Astrocyte (in vitro differentiated cells and primary cell): ENCODE results near the gene BPIFB3. TPM values are rescaled to one million over a fixed set of nuclear protein-coding genes. Genes with fewer than 3 reads are reported as not detected.

ENCODE experiments used
- DNase-seq: peaks from one replicate; pipeline ENCODE4 v3.0.0-alpha.2; 2010; ENCODE audit warnings: low read depth
- FAIRE-seq: peaks from 2 replicates; lab custom pipeline; 2011; peaks lifted over from hg19 to GRCh38; lab: Jason Lieb, UNC
- H2AFZ ChIP-seq: 2 replicates; pipeline ENCODE4 v1.6.0; 2012; ENCODE audit warnings: low read depth, low read length, inconsistent platforms
- H3K27ac ChIP-seq: 2 replicates; pipeline ENCODE4 v1.5.1; 2011; ENCODE audit warnings: low read depth, low read length, inconsistent platforms
- H3K27me3 ChIP-seq: 2 replicates; pipeline ENCODE4 v1.6.0; 2011; ENCODE audit warnings: low read length, inconsistent platforms; ENCODE audit not compliant: insufficient read depth
- H3K36me3 ChIP-seq: 2 replicates; pipeline ENCODE4 v1.5.1; 2011; ENCODE audit warnings: low read length, inconsistent platforms; ENCODE audit not compliant: insufficient read depth
- H3K4me1 ChIP-seq: 2 replicates; pipeline ENCODE4 v1.5.1; 2011; ENCODE audit warnings: low read length, inconsistent platforms; ENCODE audit not compliant: insufficient read depth
- H3K4me2 ChIP-seq: 2 replicates; pipeline ENCODE4 v1.6.0; 2012; ENCODE audit warnings: low read length, inconsistent platforms
- H3K4me3 ChIP-seq: 2 replicates; pipeline ENCODE4 v1.5.1; 2011; ENCODE audit warnings: low read depth, mild to moderate bottlenecking, low read length, inconsistent platforms; ENCODE audit not compliant: insufficient read depth
- H3K79me2 ChIP-seq: 2 replicates; pipeline ENCODE4 v1.6.0; 2012; ENCODE audit warnings: mild to moderate bottlenecking, low read length, inconsistent platforms; ENCODE audit not compliant: insufficient read depth
- H3K9ac ChIP-seq: 2 replicates; pipeline ENCODE4 v1.6.0; 2012; ENCODE audit warnings: mild to moderate bottlenecking, low read length, inconsistent platforms
- H3K9me3 ChIP-seq: 2 replicates; pipeline ENCODE4 v1.5.1; 2012; ENCODE audit warnings: low read depth, mild to moderate bottlenecking, low read length, inconsistent platforms; ENCODE audit not compliant: insufficient read depth
- H4K20me1 ChIP-seq: 2 replicates; pipeline ENCODE4 v1.6.0; 2012; ENCODE audit warnings: low read length, inconsistent platforms; ENCODE audit not compliant: insufficient read depth
- H3K27ac Mint-ChIP-seq: one replicate; pipeline ENCODE4 v1.8.0; 2021; ENCODE audit warnings: mild to moderate bottlenecking, mixed read lengths; ENCODE audit not compliant: unreplicated experiment
- H3K27me3 Mint-ChIP-seq: one replicate; pipeline ENCODE4 v1.8.0; 2021; ENCODE audit warnings: low read depth, mixed read lengths; ENCODE audit not compliant: unreplicated experiment
- H3K36me3 Mint-ChIP-seq: one replicate; pipeline ENCODE4 v1.8.0; 2021; ENCODE audit warnings: low read depth, mixed read lengths; ENCODE audit not compliant: unreplicated experiment
- H3K4me1 Mint-ChIP-seq: one replicate; pipeline ENCODE4 v1.8.0; 2021; ENCODE audit warnings: low read depth, mixed read lengths; ENCODE audit not compliant: unreplicated experiment
- H3K4me3 Mint-ChIP-seq: one replicate; pipeline ENCODE4 v1.8.0; 2021; ENCODE audit warnings: mild to moderate bottlenecking, moderate library complexity, mixed read lengths; ENCODE audit not compliant: unreplicated experiment
- H3K9me3 Mint-ChIP-seq: one replicate; pipeline ENCODE4 v1.8.0; 2021; ENCODE audit warnings: mild to moderate bottlenecking, mixed read lengths; ENCODE audit not compliant: unreplicated experiment
- EZH2 ChIP-seq: IDR thresholded peaks from 2 replicates; pipeline ENCODE4 v1.6.1; 2012; ENCODE audit warnings: mild to moderate bottlenecking, low read length, inconsistent platforms; ENCODE audit not compliant: insufficient read depth
- total RNA-seq: library from RNA; stranded (reverse); gene quantifications from 2 replicates; pipeline ENCODE4 v1.2.1, GENCODE V29; 2021
- TF ChIP-seq, protein P1 (sequence below): IDR thresholded peaks from 2 replicates; pipeline ENCODE4 v1.5.1; 2011; ENCODE audit warnings: low read depth, mild to moderate bottlenecking, inconsistent platforms, low read length, moderate library complexity; ENCODE audit not compliant: insufficient read depth

BPIFB3 gene
- total RNA-seq, 1 donor from 2014 or later, result not detected

DNA sequence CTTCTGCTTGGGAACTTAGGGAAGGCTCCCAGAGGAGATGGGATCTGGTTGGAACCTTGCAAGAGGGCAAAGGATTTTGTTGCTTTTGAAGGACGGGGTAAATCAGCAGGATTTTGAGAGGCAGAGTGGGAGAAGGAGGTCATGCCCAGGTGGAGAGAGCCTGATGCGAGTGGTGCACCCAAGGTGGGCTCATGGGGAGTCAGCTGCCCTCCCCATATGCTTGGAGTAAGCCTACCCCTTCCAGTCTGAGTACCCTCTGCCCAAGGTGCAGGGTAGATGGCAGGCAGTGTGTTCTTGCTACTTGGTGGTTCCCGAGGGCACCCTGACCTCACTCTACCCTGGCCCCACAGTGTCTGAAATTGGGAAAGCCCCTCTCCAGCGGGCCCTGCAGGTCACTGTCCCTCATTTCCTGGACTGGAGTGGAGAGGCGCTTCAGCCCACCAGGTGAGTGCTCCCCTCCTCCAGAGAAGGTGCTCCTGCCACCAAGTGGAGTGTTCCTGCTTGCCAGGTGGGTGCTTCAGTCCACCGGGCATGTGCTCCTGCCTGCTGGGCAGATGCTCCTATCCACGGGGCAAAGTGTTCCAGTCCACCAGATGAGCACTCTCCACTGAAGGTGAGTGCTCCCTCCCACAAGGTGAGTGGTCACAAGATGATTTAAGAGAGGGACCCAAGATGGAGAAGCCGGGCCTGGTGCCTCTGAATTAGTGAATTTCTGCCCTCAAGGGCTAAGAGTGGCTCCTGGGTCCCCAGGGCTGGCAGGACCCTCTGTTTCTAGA, 42.8 kb upstream of the BPIFB3 start:
- no peaks in the 10 kb centered on the region for H3K27me3 ChIP-seq
- no peaks in the 10 kb centered on the region for H3K36me3 ChIP-seq
- Mint-ChIP-seq H3K9me3 (no peaks in the 10 kb centered on the region), H3K27ac (no peak overlapping the region), H3K4me3 (no peak overlapping the region), H3K27me3 (peaks cover 45% of the 10 kb centered on the region), H3K4me1 (no peaks in the 10 kb centered on the region), H3K36me3 (no peaks in the 10 kb centered on the region)
- no peak overlapping the region for H3K9ac ChIP-seq
- H2AFZ ChIP-seq, result no peak overlapping the region
- H3K79me2 ChIP-seq, result no peaks in the 10 kb centered on the region
- no peak overlapping the region for H3K4me2 ChIP-seq
- DNase-seq, result no peak
- no peaks in the 10 kb centered on the region for H3K9me3 ChIP-seq
- FAIRE-seq, result no peak
- H4K20me1 ChIP-seq, result no peaks in the 10 kb centered on the region
- H3K27ac ChIP-seq, result no peak overlapping the region
- no peaks in the 10 kb centered on the region for H3K4me1 ChIP-seq
- TF ChIP-seq EZH2, result no peak
- TF ChIP-seq, protein P1, sequence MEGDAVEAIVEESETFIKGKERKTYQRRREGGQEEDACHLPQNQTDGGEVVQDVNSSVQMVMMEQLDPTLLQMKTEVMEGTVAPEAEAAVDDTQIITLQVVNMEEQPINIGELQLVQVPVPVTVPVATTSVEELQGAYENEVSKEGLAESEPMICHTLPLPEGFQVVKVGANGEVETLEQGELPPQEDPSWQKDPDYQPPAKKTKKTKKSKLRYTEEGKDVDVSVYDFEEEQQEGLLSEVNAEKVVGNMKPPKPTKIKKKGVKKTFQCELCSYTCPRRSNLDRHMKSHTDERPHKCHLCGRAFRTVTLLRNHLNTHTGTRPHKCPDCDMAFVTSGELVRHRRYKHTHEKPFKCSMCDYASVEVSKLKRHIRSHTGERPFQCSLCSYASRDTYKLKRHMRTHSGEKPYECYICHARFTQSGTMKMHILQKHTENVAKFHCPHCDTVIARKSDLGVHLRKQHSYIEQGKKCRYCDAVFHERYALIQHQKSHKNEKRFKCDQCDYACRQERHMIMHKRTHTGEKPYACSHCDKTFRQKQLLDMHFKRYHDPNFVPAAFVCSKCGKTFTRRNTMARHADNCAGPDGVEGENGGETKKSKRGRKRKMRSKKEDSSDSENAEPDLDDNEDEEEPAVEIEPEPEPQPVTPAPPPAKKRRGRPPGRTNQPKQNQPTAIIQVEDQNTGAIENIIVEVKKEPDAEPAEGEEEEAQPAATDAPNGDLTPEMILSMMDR, result no peak
- H3K4me3 ChIP-seq, result no peak overlapping the region

DNA sequence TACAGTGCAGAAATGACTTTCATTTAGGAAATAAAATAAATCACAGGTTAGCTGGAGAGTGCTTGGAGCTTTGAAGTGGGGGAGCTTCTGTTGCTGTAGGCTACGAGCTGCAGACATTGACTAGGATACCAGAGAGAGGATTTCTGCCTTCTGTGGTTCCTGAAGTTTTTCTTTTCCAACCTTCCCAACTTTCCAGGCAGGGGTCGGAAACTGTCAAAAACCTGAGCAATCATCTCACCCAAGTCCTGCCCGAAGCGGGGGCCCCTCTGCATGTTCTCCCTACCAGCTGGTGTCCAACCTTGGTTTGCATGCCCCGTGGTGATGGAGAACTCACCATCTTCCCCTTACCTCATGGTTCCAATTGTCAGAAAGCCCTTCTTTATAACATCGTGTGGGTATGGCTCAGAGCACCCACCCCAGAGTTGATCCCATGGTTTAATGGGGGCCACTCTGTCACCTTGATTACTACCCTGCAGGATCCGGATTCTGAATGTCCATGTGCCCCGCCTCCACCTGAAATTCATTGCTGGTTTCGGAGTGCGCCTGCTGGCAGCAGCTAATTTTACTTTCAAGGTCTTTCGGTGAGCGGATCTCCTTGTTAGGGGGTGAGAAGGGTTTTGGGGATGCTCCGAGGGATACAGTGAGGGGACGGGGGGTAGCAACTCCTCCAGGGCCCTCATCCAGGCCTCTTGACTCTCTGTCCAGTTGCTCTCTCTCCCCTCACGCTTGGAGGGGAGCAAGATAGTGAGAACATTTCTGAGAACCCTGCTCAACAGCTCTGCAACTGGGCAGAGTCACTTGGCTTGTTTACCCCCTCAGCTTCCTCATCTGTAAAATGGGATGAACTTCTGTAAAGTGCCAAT, 41.1 kb upstream of the BPIFB3 start:
- no peak for FAIRE-seq
- H3K4me3 Mint-ChIP-seq, result no peak overlapping the region
- TF ChIP-seq, protein P1, result no peak
- no peak for TF ChIP-seq EZH2
- Histone ChIP-seq H3K79me2 (no peaks in the 10 kb centered on the region), H3K4me3 (no peak overlapping the region), H3K9me3 (no peaks in the 10 kb centered on the region), H4K20me1 (no peaks in the 10 kb centered on the region), H3K27ac (no peak overlapping the region), H3K36me3 (no peaks in the 10 kb centered on the region), H3K4me1 (no peaks in the 10 kb centered on the region), H3K4me2 (no peak overlapping the region), H3K27me3 (no peaks in the 10 kb centered on the region), H2AFZ (no peak overlapping the region), H3K9ac (no peak overlapping the region)
- no peaks in the 10 kb centered on the region for H3K9me3 Mint-ChIP-seq
- peaks cover 60% of the 10 kb centered on the region for H3K27me3 Mint-ChIP-seq
- H3K4me1 Mint-ChIP-seq, result no peaks in the 10 kb centered on the region
- no peak for DNase-seq
- H3K36me3 Mint-ChIP-seq, result no peaks in the 10 kb centered on the region
- no peak overlapping the region for H3K27ac Mint-ChIP-seq
